Panc1 (cell line): ENCODE results near the gene SLC6A8.

Experiments
- POLR2AphosphoS5 ChIP-seq: IDR thresholded peaks from 2 replicates; pipeline ENCODE4 v1.6.1; 2012; ENCODE audit warnings: mild to moderate bottlenecking, low read depth, low read length, moderate library complexity
- SIN3A ChIP-seq: IDR thresholded peaks from 2 replicates; pipeline ENCODE4 v1.6.1; 2012; ENCODE audit warnings: low read depth, mild to moderate bottlenecking, low read length, moderate library complexity, borderline replicate concordance; ENCODE audit not compliant: insufficient read depth
- TCF7L2 ChIP-seq: IDR thresholded peaks from 2 replicates; pipeline ENCODE4 v1.6.1; 2011; ENCODE audit warnings: mild to moderate bottlenecking, low read depth, low read length, inconsistent platforms
- TF ChIP-seq, protein P1 (sequence below): fragments of 450-650 bp; IDR thresholded peaks from 2 replicates; pipeline ENCODE4 v1.5.1; 2017; ENCODE audit warnings: mild to moderate bottlenecking
- TF ChIP-seq, protein P2 (sequence below), 2 experiments: IDR thresholded peaks; 2 replicates each; pipeline ENCODE4 v1.6.1; 2011 to 2012; ENCODE audit warnings: low read depth in 2 of 2, control low read depth in 1 of 2, low read length in 1 of 2, mild to moderate bottlenecking in 1 of 2, moderate library complexity in 1 of 2; ENCODE audit not compliant: insufficient read depth in 1 of 2

DNA sequence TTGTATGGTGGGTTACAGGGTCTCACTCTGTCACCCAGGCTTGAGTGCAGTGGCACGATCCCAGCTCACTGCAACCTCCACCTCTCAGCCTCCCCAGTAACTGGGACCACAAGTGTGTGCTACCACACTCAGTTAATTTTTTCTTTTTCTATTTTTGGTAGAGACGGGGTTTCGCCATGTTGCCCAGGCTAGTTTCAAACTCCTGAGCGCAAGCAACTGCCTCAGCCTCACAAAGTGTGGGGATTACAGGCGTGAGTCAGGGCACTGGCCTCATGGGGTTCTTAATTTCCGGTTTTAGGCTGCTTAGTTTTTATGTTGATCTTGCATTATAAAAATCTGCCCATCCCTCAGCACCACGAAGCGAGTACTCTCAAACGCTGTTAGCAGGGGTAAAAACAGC lies 29.7 kb downstream of the SLC6A8 start:
- TF ChIP-seq POLR2AphosphoS5 (no peak), SIN3A (no peak), TCF7L2 (no peak)
- TF ChIP-seq, protein P1, sequence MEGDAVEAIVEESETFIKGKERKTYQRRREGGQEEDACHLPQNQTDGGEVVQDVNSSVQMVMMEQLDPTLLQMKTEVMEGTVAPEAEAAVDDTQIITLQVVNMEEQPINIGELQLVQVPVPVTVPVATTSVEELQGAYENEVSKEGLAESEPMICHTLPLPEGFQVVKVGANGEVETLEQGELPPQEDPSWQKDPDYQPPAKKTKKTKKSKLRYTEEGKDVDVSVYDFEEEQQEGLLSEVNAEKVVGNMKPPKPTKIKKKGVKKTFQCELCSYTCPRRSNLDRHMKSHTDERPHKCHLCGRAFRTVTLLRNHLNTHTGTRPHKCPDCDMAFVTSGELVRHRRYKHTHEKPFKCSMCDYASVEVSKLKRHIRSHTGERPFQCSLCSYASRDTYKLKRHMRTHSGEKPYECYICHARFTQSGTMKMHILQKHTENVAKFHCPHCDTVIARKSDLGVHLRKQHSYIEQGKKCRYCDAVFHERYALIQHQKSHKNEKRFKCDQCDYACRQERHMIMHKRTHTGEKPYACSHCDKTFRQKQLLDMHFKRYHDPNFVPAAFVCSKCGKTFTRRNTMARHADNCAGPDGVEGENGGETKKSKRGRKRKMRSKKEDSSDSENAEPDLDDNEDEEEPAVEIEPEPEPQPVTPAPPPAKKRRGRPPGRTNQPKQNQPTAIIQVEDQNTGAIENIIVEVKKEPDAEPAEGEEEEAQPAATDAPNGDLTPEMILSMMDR: no peak
- TF ChIP-seq, protein P2, sequence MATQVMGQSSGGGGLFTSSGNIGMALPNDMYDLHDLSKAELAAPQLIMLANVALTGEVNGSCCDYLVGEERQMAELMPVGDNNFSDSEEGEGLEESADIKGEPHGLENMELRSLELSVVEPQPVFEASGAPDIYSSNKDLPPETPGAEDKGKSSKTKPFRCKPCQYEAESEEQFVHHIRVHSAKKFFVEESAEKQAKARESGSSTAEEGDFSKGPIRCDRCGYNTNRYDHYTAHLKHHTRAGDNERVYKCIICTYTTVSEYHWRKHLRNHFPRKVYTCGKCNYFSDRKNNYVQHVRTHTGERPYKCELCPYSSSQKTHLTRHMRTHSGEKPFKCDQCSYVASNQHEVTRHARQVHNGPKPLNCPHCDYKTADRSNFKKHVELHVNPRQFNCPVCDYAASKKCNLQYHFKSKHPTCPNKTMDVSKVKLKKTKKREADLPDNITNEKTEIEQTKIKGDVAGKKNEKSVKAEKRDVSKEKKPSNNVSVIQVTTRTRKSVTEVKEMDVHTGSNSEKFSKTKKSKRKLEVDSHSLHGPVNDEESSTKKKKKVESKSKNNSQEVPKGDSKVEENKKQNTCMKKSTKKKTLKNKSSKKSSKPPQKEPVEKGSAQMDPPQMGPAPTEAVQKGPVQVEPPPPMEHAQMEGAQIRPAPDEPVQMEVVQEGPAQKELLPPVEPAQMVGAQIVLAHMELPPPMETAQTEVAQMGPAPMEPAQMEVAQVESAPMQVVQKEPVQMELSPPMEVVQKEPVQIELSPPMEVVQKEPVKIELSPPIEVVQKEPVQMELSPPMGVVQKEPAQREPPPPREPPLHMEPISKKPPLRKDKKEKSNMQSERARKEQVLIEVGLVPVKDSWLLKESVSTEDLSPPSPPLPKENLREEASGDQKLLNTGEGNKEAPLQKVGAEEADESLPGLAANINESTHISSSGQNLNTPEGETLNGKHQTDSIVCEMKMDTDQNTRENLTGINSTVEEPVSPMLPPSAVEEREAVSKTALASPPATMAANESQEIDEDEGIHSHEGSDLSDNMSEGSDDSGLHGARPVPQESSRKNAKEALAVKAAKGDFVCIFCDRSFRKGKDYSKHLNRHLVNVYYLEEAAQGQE (IDR thresholded peaks at IDR 0.05; ENCODE audit: insufficient read depth in 1 of 2, low read depth in 2 of 2, low read length in 1 of 2): no peak
